Duodenal mucosa (tissue), 2 donors: ENCODE measurements around the gene DCAF12L2.
"Not testable (repeated sequence)": the region's sequence is repeated elsewhere in the genome, so short reads cannot be mapped to it uniquely, and the experiment has no call there.

Experiments
- H3K27ac ChIP-seq: one replicate; pipeline ENCODE4 v1.7.0; 2013; ENCODE audit warnings: low read depth, low read length
- H3K27me3 ChIP-seq, 2 donors: one replicate each; pipeline ENCODE4 v1.7.0; 2013; ENCODE audit warnings: low read length in 2 of 2, control low read depth in 1 of 2; ENCODE audit not compliant: insufficient read depth in 2 of 2, control insufficient read depth in 1 of 2
- H3K36me3 ChIP-seq, 2 donors: one replicate each; pipeline ENCODE4 v1.7.0; 2013; ENCODE audit warnings: low read length in 2 of 2, control low read depth in 1 of 2; ENCODE audit not compliant: insufficient read depth in 2 of 2, control insufficient read depth in 1 of 2
- H3K4me1 ChIP-seq, 2 donors: one replicate each; pipeline ENCODE4 v1.7.0; 2013; ENCODE audit warnings: low read length in 2 of 2, control low read depth in 1 of 2; ENCODE audit not compliant: insufficient read depth in 2 of 2, control insufficient read depth in 1 of 2
- H3K4me3 ChIP-seq, 2 donors: one replicate each; pipeline ENCODE4 v1.7.0; 2013; ENCODE audit warnings: low read length in 2 of 2, low read depth in 1 of 2
- H3K9ac ChIP-seq, 2 donors: one replicate each; pipeline ENCODE4 v1.7.0; 2013; ENCODE audit warnings: low read length in 2 of 2, low read depth in 1 of 2
- H3K9me3 ChIP-seq, 2 donors: one replicate each; pipeline ENCODE4 v1.7.0; 2013; ENCODE audit warnings: low read length in 2 of 2, control low read depth in 1 of 2; ENCODE audit not compliant: control insufficient read depth in 1 of 2

Gene DCAF12L2

GRCh38 chrX:126165721-126166461 is at the start of gene DCAF12L2:
Gene DCAF12L2 (minus strand): TSS chrX:126166289. CDS start chrX:126165924, 365 bp downstream.
- H3K9ac ChIP-seq, result no peak within 1 kb of the TSS
- H3K27ac ChIP-seq, result no peak within 1 kb of the TSS
- H3K9me3 ChIP-seq, result no peaks in the 10 kb centered on the region
- H3K27me3 ChIP-seq, result no peaks in the 10 kb centered on the region
- no peaks in the 10 kb centered on the region for H3K36me3 ChIP-seq
- H3K4me1 ChIP-seq, result no peaks in the 10 kb centered on the region
- H3K4me3 ChIP-seq, result no peak within 1 kb of the TSS

GRCh38 chrX:126190888-126191287 is 24.8 kb upstream of the DCAF12L2 start:
- H3K27ac ChIP-seq, H3K27me3 ChIP-seq, H3K4me1 ChIP-seq, H3K9ac ChIP-seq, H3K4me3 ChIP-seq, H3K9me3 ChIP-seq, H3K36me3 ChIP-seq: not testable (repeated sequence)

GRCh38 chrX:126177133-126177840 is 11.2 kb upstream of the DCAF12L2 start:
- no peak overlapping the region for H3K27ac ChIP-seq
- no peaks in the 10 kb centered on the region for H3K27me3 ChIP-seq
- no peak overlapping the region for H3K4me3 ChIP-seq
- no peaks in the 10 kb centered on the region for H3K36me3 ChIP-seq
- no peaks in the 10 kb centered on the region for H3K4me1 ChIP-seq
- H3K9me3 ChIP-seq, result no peaks in the 10 kb centered on the region
- H3K9ac ChIP-seq, result no peak overlapping the region

- Histone ChIP-seq H3K4me1 (no peaks in the 10 kb centered on the region), H3K9ac (no peak overlapping the region), H3K27me3 (no peaks in the 10 kb centered on the region), H3K27ac (no peak overlapping the region), H3K36me3 (no peaks in the 10 kb centered on the region), H3K9me3 (no peaks in the 10 kb centered on the region), H3K4me3 (no peak overlapping the region)
Measured at GRCh38 chrX:126170720-126171119, 4.6 kb upstream of the DCAF12L2 start.

- no peaks in the 10 kb centered on the region for H3K36me3 ChIP-seq
- H3K4me3 ChIP-seq, result no peak overlapping the region
- no peaks in the 10 kb centered on the region for H3K27me3 ChIP-seq
- no peak overlapping the region for H3K27ac ChIP-seq
- no peak overlapping the region for H3K9ac ChIP-seq
- H3K9me3 ChIP-seq, result no peaks in the 10 kb centered on the region
- no peaks in the 10 kb centered on the region for H3K4me1 ChIP-seq
Measured at GRCh38 chrX:126167560-126167959, 1.5 kb upstream of the DCAF12L2 start.

- Histone ChIP-seq H3K27ac (no peak overlapping the region), H3K4me3 (no peak overlapping the region), H3K9ac (no peak overlapping the region), H3K27me3 (no peaks in the 10 kb centered on the region), H3K9me3 (no peaks in the 10 kb centered on the region), H3K4me1 (no peaks in the 10 kb centered on the region), H3K36me3 (no peaks in the 10 kb centered on the region)
Measured at GRCh38 chrX:126165401-126165720, 728 bp downstream of the DCAF12L2 start.

GRCh38 chrX:126164689-126165400 is 1.2 kb downstream of the DCAF12L2 start:
- H3K4me1 ChIP-seq, result no peaks in the 10 kb centered on the region
- H3K27me3 ChIP-seq, result no peaks in the 10 kb centered on the region
- no peaks in the 10 kb centered on the region for H3K9me3 ChIP-seq
- H3K27ac ChIP-seq, result no peak overlapping the region
- H3K36me3 ChIP-seq, result no peaks in the 10 kb centered on the region
- no peak overlapping the region for H3K4me3 ChIP-seq
- H3K9ac ChIP-seq, result no peak overlapping the region

- Histone ChIP-seq H3K9ac (no peak overlapping the region), H3K36me3 (no peaks in the 10 kb centered on the region), H3K27me3 (no peaks in the 10 kb centered on the region), H3K9me3 (no peaks in the 10 kb centered on the region), H3K27ac (no peak overlapping the region), H3K4me3 (no peak overlapping the region), H3K4me1 (no peaks in the 10 kb centered on the region)
Measured at GRCh38 chrX:126164226-126164625, 1.9 kb downstream of the DCAF12L2 start.

- Histone ChIP-seq H3K9ac (no peak overlapping the region), H3K27me3 (no peaks in the 10 kb centered on the region), H3K4me1 (no peaks in the 10 kb centered on the region), H3K4me3 (no peak overlapping the region), H3K36me3 (no peaks in the 10 kb centered on the region), H3K27ac (no peak overlapping the region), H3K9me3 (no peaks in the 10 kb centered on the region)
Measured at GRCh38 chrX:126141014-126141413, 25.1 kb downstream of the DCAF12L2 start.

GRCh38 chrX:126137899-126138298 is 28.2 kb downstream of the DCAF12L2 start:
- H3K9ac ChIP-seq, result no peak overlapping the region
- H3K4me3 ChIP-seq, result no peak overlapping the region
- H3K4me1 ChIP-seq, result no peaks in the 10 kb centered on the region
- H3K9me3 ChIP-seq, result no peaks in the 10 kb centered on the region
- no peaks in the 10 kb centered on the region for H3K36me3 ChIP-seq
- H3K27me3 ChIP-seq, result no peaks in the 10 kb centered on the region
- no peak overlapping the region for H3K27ac ChIP-seq
